ENCODE measurements around the gene SCARB1.

DNA sequence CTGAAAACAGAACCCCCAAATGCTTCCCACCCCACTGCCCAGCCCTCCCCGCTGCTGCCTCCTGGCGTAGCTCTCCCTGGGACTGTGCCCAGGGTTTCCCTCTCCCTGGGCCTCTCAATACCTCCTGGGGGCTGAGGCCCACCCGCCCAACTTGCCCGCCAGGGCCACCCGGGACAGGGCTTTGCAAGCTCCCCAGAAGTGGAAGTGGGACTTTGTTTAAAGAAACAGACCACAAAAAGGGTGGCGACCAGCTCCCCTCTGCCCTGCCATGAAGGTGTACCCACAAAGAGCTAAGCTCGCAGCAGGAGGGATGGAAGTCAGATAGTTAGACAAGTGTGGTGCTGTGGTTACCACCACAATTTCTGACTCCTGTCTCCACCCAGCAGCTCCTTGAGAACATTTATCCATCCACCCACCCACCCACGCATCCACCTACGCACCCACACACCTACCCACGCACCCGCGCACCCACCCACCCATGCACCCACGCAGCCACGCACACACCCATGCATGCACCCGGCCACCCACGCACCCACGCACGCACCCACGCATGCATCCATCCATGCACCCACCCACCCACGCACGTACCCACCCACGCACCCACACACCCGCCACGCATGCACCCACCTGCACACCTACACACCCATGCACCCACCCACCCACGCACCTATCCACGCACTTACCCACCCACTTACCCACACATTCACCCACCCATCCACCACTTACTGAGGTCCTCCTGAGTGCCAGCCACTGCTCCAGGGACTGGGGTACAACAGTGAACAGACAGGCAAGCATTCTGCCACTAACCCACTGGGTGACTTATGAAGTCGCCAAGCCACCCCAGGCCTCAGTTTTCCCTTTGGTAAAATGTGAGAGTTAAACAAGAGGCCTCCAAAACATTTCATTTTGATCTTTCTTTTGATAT is 127.3 kb downstream of the SCARB1 start:
- TF ChIP-seq, protein P1, sequence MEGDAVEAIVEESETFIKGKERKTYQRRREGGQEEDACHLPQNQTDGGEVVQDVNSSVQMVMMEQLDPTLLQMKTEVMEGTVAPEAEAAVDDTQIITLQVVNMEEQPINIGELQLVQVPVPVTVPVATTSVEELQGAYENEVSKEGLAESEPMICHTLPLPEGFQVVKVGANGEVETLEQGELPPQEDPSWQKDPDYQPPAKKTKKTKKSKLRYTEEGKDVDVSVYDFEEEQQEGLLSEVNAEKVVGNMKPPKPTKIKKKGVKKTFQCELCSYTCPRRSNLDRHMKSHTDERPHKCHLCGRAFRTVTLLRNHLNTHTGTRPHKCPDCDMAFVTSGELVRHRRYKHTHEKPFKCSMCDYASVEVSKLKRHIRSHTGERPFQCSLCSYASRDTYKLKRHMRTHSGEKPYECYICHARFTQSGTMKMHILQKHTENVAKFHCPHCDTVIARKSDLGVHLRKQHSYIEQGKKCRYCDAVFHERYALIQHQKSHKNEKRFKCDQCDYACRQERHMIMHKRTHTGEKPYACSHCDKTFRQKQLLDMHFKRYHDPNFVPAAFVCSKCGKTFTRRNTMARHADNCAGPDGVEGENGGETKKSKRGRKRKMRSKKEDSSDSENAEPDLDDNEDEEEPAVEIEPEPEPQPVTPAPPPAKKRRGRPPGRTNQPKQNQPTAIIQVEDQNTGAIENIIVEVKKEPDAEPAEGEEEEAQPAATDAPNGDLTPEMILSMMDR (conservative IDR thresholded peaks at IDR 0.05 in 1 of 2, IDR thresholded peaks at IDR 0.05 in 1 of 2; ENCODE audit: low read depth in 1 of 2, low read length in 2 of 2): no peak
- no peak for TF ChIP-seq EZH2 (IDR thresholded peaks at IDR 0.05; ENCODE audit: low read length, missing control alignments)
